T47D (cell line): Measurements from ENCODE around the gene CRLF1.

Experiments used
- DNase-seq, 2 experiments: peaks; one replicate each; pipeline versions ENCODE4 v3.0.0 to v3.0.0-alpha.2; 2011 to 2012; ENCODE audit warnings: low read depth in 1 of 2, low spot score in 1 of 2
- JUND ChIP-seq: IDR thresholded peaks from 2 replicates; pipeline ENCODE4 v1.6.1; 2012; ENCODE audit warnings: low read depth
- in situ Hi-C: cut with HindIII; loops from 2 replicates; pipeline ENCODE4 v1.10.0; 2016; ENCODE audit warnings: low sequenced_read_pairs, low pct_unique_long_range_greater_than_20kb

CRLF1 gene

DNA sequence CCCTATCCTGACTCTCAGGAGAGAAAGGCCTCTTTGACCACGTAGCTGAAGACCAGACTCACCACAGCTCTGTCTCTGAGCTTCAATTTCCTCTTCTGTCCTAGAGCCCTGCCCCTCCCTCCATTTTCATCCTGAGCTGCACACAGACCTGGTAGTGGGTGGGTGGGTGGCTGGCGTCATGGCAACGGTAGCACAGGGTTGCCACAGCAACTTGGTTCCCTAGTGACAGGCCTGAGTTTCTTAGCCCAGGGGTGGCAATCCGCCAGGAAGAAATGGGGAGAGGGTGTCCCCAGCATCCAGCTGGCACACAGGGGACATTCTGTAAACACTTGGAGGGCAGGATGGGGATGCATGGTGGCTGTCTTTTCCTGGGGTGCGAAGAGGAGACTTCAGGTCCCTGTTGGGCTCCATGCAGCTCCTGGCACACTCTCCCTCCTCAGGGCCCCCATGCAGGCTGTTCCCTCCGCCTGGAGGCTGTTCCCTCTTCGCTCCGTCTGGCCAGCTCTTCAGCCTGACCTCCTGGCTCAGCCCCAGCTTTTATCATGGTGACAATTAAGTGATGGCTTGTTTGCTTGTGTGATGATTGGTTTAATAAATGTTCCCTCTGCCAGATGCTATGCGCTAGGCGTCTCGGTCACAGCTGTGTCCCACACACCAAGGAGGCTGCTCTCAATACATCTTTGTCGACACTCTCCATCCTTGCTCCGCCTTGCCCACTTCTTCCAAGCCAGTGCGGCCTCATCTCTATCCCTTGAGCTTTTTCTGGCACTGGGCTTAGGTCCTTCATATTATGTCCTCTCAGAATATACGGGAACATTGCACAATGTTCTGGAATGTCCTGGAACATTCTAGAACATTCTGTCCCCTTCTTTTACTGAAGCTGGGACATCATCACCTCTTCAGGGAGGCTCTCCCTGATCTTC lies 22.8 kb upstream of the CRLF1 start:
- TF ChIP-seq JUND = no peak
- no peak for DNase-seq
- in situ Hi-C loops = no loop called here

DNA sequence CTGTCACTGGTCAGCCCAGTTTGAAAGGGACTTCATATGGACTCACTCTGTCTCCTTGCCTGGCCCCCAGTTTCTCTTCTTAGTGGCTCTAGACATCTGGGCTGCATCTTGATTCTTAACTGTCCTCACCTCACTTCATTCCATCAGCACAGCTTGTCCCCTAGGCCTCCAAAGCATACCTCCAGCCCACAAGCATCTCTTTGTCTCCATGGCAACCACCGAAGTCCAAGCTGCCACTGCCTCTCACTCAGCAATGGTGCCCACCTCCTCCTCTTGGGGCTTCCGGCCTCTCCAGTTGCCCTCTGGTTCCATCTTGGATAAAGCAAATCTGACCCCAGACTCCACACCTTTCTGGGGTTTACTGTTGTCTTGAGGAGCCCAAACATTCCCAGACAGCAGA lies 20.3 kb upstream of the CRLF1 start:
- in situ Hi-C loops = no loop called here

DNA sequence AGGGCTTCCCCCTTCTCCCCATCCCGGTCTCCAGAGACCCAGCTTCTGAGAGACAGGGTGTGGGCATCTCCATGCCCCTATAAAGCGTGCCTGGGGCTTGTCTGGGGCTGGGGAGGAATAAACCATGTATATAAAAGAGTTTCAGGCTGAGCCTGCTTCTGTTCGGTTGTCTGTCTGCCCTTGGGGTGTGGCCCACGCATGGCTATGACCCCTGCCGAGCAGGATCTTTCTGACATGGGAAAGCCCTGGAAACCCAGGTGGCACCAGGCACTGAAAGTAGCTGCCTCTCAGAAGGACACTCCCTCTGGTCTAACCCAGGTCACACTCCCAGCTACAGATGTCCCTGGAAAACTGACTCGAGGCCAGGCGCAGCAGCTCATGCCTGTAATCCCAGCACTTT lies 14.3 kb upstream of the CRLF1 start:
- no peak for DNase-seq
- in situ Hi-C loops = no loop called here
- no peak for TF ChIP-seq JUND

More for the DNA sequence above, 20.3 kb upstream of the CRLF1 start:
- DNase-seq = no peak
- TF ChIP-seq JUND = no peak

DNA sequence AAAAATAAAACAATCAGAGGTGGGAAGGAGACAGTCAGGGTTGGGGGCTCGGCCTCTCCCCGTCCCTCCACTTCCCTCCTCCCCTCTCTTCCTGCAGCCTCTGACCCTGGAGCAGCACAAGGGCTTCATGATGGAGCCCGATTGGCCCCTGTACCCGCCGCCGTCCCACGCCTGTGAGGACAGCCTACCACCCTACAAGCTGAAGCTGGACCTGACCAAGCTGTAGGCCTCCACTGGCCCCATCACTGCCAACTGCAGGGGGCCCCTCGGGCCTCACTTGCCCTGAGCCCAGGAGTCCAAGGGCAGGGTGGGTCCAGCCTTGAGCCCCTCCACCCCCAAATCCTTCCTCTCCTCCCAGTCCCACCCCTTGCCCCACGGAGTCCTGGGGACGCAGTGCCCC lies 13.7 kb upstream of the CRLF1 start:
- TF ChIP-seq JUND = no peak
- DNase-seq = no peak
- in situ Hi-C loops = no loop called here

DNA sequence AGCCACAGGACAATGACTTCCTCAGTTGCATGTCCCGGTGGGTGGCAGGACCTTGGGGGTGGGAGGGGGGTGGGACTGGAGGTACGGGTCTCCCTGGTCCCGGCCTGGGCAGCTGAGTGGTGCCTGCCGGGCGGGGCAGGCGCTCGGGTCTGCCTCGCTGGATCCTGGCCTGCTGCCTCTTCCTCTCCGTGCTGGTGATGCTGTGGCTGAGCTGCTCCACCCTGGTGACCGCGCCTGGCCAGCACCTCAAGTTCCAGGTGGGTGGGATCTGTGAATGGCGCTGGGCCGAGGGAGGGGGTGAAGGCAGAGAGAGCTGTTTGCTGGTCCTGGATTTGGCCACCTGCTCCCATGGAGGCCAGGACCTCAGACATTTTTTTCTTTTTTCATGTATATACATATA lies 11.6 kb upstream of the CRLF1 start:
- in situ Hi-C loops = no loop called here
- no peak for TF ChIP-seq JUND
- DNase-seq = no peak

DNA sequence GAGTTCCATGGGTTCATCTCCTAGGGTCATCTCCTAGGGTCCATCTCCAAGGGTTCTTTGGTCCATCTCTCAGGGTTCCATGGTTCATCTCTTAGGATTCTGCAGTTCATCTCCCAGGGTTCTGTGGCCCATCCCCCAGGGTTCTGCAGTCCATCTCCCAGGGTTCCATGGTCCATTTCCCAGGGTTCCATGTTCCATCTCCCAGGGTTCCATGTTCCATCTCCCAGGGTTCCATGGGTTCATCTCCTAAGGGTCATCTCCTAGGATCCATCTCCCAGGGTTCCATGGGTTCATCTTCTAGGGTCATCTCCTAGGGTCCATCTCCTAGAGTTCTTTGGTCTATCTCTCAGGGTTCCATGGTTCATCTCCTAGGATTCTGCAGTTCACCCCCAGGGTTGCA lies 11.0 kb upstream of the CRLF1 start:
- DNase-seq = no peak
- TF ChIP-seq JUND = no peak
- in situ Hi-C loops = no loop called here

DNA sequence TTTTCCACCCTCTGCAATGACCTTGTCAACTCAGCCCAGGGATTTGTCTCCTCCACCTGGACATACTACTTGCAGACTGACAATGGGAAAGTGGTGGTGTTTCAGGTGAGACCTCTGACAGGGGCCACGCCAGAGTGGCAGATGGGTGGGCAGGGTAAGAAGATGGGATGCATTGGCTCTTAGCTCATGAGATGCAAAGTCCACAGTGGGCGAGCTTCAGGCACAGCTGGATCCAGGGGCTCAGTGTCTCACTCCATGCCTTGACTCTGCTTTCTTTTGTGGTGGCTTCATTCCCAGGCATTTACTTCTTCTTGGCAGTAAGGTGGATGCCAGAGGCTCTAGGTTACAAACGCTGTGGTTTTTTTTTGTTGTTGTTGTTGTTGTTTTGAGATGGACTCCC lies 9.4 kb upstream of the CRLF1 start:
- in situ Hi-C loops = no loop called here
- TF ChIP-seq JUND = no peak
- no peak for DNase-seq

DNA sequence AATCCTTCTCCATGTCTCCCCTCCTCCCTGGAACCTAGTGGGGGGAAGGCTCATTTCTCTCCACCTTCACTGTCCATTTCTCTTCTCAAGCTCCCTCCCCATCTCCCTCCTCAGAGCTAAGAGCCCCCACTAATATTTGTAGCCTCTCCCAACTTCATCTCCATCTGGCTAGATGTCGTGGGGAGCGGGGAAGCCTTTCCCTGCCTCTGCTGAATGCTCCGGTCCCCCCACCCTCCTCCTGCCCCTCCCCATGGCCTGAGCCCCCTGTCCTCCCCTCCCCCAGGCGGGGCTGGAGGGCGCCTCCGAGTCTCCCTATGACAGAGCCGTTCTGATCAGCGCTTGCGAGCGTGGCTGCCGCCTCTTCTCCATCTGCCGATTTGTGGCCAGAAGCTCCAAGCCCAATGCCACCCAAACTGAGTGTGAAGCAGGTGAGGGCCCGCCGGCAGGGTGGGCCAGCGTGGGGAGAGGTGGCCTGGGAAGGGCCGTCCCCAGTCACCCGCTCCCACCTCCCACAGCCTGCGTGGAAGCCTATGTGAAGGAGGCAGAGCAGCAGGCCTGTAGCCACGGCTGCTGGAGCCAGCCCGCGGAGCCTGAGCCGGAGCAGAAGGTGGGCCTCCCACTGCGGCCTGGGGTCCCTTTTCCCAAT lies 7.1 kb upstream of the CRLF1 start:
- in situ Hi-C loops = no loop called here
- no peak for TF ChIP-seq JUND
- no peak for DNase-seq

DNA sequence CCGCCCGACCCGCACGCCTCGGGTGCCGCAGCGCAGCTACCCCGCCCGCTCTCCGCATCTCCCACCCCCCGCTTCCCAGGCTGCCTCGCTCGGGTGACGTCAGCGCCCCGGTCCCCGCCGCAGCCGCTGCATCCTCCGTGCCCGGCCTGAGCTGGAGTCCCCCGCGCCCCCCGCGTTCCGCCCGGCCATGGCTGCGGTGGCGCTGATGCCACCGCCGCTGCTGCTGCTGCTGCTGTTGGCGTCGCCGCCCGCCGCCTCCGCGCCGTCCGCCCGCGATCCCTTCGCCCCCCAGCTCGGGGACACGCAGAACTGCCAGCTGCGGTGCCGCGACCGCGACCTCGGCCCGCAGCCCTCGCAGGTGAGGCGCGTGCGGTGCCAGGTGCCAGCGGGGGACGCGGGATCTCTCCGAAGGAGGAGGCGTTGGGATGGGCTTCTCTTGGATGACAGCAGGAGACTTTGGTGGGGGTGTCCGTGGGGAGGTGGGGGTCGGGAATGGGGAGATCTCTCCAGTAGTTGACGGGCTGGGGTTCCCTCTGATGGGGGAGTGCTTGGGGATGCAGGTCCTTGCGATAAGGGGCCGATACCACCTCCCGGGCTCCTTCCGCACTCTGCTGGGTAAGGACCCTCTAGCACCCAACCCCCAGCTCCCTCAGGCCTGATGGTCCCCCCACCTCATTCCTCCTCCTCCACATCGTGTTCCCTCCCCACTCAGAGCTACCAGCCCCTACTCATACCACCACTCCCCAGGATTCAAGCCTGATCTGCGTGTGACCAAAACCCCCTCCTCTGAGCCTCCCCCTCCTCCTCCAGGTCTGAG lies 6.4 kb upstream of the CRLF1 start, which contains the start of gene TMEM59L:
Gene TMEM59L (plus strand): TSS at position 99 of the 817 bp plus-strand sequence. CDS start 89 bp downstream, at position 188.
- no peak for TF ChIP-seq JUND
- no peak for DNase-seq
- in situ Hi-C loops = no loop called here

DNA sequence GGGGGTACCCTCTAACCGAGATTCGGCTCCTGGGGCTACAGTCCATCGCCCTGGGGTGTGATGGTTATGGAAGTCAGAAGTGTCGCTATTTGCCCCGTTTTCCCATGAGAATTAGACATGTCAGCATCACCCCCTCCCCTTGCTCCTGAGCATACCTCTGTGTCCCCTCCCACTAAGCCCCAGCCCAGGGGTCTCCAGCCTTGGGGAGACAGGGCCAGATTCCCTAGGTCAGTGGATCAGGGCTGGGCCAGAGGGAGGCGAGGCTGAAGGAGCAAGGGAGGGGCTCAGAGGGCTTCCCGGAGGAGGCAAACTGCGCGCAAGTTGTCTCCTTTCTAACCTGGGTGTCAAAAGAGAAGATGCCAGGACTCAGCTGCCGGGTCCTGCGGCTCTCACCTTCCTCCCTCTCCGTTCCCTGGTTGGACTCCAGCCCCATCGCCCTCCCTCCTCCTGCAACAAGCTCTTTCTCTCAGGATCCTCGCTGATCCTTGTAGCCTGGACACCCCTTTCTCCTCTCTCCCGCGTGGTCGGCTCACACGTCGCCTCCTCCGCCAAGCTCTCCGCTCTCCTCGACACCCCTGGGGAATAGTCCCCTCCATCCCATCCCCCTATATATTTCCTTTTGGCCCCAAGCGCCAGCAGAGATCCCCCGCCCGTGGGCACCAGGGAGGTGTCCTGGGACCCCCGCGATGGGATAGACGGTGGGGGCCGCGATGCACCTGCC lies 5.6 kb upstream of the CRLF1 start:
- in situ Hi-C loops = no loop called here
- no peak for TF ChIP-seq JUND
- DNase-seq = no peak

DNA sequence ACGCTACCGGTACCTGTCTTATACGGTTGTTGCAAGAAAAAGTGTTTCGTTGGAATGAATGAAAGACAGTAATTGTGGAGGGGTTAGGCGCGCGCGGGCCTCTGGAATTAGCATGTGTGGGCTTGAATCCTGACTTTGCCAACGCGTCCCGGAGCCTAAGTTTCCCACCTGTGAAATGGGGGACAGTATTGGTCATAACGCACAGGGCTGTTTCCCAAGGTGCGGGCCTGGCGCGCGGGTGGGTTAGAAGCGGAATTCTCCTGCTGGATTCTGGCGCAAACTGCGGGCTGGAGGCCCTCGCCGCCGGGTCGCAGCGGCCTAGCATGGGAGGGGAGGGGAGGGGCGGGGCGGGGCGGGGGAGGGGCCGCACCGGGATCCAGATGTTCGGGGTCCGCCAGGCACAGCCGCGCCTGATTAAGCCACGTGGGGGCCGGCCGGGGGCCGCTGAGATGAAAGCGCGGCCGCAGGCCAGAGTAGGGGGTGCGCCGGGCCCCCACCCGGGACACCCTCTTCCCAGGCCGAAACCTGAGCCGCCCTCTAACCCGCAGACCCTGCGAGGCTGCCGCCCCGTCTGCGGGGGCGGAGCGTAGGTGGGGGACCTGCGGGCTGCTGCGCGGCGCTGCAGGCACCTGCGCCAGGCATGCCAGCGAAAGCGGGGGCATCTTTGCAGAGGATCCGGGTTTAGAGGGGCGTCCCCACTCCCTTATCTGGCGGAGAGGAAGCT lies 4.9 kb upstream of the CRLF1 start:
- no peak for TF ChIP-seq JUND
- in situ Hi-C loops = no loop called here
- DNase-seq = no peak
